ENCODE data around the gene CNRIP1.
"Not testable (repeated sequence)": the region's sequence is repeated elsewhere in the genome, so short reads cannot be mapped to it uniquely, and the experiment has no call there.

Gene CNRIP1

DNA sequence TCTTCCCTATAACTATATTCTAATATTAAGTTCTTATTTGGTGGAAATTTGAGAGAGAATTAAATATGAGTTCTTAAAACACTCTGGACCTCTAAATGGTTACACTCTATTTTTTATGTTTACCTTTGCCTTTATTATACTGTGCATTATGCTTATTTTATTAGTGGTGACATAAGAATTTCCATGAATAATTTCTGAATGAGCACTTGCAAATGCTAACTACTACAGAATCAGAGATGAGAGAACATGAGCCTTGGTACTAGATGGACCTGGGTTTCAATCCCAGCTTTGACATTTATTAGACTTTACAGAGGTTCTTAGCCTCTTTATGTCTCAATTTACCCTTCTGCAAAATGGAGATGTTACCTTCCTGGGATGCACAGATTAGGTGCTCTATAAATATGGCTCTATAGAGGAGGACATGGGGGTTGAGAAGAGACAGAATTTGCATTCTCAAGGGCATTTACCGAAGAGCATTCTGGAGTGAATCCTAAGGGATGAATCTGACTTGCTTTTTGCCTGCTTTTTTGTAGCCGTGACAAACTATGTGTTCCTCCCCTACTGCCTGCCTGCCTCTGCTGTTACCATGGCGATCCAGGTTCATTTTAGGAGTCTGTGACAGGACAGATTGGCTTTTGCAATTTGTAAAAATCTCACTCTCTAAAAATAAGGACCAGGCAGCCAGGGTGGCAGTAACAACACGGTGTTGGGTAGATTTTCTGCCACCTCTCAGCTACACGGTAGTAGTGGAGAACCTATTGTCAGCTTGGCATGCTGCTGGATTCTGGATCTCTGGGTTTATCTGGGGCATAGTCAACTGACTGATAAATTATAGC lies 20.7 kb upstream of the CNRIP1 start:
- DNase-seq: no peak

DNA sequence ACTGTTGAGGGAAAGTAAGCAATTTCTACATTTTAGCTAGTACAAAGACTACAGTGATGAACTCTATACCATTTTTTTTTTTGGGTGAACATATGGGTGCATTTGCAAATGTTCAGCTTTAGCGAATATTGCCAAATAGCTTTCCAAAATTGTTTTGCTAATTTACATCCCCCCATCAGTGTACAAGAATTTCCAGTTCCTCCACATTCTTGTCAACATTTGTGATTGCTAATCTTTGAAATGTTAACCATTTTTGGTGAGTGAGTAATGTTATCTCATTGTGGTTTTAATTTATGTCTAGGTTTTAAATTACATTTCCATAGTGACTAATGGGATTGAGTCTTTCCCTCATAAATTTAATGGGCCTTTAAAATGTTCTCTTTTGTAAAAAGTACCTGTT lies 16.4 kb upstream of the CNRIP1 start:
- DNase-seq: no peak

DNA sequence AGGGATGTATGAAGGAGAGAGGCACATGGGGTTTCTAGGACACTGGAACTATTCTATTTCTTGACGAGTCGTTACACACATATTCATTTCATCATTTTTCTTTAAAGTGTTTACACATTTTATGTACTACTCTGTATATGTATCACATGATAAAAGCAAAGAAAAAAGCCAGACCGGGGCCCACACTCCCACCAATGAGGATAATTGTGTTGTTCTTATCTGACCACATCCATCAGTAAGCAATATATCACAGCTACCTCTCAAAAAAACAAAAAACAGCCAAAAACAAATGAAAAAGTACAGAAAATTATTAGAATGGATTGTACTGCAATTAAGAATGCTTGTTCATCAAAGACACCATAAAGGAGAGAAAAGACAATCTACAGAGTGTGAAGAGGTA lies 14.2 kb upstream of the CNRIP1 start:
- DNase-seq: no peak

DNA sequence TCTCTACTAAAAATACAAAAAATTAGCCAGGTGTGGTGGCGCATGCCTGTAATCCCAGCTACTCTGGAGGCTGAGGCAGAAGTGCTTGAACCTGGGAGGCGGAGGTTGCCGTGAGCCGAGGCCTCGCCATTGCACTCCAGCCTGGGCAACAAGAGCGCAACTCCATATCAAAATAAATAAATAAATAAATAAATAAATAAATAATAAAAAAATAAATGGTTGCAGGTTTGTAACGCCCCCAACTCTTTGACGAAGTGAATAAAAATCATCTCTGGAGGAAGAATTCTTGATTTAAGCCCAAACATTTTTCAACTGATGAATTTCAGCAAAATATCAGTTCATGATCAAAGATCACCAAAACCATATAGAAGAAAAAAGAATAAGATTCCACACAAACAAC lies 13.3 kb upstream of the CNRIP1 start:
- DNase-seq: no peak

DNA sequence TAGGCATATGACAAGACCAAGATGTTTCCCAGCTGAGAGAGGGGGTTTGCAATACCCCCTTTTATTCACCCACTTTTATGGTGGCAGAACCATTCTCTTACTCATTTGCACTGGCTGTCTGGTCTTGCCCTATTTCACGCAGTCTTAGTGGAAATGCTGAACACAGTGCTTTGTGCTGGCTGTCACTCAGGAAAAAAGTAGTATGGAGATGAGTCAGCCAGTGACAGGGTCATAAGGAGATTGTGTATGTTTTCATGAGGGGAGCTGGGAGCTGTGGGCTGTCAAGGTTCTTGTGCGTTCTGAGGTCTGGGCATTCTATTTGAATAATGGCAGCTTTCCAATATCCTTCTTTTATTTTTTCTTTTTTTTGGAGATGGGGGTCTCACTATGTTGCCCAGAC lies 10.9 kb upstream of the CNRIP1 start:
- no peak for DNase-seq

DNA sequence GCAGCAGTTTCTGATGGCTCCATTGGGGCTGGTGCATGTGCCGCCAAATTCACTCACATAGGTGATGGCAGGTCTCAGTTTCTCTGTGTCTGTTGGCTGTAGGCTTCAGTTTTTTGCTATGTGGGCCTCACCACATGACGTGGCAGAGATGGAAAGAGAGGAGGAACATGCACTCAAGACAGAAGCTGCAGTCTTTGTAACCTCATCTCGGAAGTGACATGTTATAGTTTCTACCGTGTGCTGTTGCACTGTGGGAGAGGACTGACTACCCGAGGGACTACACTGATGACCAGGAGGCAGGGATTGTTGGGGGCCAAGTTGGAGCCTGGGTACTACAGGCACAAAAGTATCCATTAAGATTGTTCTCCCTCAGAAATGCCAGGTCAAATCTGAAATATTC lies 9.2 kb upstream of the CNRIP1 start:
- no peak for DNase-seq

DNA sequence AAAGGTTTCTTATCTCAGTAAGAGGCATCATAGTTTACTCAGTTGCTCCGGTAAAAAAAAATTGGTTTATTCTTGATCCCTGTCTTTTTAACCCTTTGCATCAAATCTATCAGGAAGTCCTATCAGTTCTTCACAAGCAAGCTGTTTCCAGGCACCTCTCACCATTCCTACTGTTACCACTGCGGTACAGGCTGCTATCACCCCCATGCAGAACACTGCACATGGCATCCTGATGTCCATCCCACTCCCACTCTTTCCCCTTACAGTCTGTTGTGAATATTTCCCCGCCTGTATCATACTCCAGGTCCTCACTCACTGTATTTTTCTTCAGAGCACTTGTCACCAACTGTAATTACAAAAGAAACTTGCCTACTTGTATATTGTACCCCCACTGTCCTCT lies 5.3 kb upstream of the CNRIP1 start:
- DNase-seq: no peak

DNA sequence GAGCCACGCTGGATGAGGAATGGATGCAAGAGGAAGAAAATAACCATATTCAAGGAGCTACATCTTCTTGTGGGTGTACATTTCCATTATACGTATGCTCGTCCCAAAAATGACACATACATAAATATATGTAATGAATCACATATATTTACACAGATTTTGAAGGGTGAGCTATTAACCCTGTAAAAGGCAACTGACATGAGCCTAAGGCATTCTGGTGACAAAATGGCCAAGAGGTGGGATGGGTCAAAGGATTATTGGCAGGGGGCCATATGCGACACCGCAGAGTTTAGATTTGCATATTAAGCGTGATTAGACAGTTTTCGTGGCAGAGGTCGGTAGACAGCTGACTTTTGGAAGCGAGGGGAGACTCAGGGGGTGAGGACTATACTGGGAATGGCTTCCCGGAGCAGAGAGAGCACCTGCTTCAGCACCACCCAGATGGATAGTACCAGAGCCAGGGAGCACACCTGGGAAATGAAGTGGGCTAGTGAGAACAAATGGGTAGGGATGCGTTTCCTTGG lies 431 bp upstream of the CNRIP1 start:
- peak; percentile 86 for DNase-seq

DNA sequence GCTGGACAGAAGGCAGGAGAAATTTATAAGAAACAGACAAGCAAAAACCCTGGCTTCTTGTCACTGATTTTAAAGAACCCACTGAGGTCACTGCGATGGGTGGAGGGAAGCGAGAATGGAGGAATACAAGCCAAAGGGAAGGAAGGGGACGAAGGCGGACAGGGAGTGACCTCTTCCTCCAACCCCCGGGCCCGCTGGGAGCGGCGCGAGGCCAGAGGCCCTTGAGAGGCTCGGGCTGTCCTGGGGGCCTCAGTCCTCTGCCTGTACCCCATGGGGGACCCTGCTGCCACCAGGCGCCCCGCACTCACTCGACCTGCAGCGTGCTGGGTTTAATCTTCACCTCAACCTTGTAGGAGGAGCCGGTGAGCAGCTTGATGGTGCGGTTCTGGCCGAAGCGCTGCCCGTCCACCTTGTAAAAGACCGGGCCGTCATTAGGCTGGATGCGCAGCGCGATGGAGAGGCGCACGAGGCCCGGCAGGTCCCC lies 793 bp downstream of the CNRIP1 start:
- DNase-seq: no peak

DNA sequence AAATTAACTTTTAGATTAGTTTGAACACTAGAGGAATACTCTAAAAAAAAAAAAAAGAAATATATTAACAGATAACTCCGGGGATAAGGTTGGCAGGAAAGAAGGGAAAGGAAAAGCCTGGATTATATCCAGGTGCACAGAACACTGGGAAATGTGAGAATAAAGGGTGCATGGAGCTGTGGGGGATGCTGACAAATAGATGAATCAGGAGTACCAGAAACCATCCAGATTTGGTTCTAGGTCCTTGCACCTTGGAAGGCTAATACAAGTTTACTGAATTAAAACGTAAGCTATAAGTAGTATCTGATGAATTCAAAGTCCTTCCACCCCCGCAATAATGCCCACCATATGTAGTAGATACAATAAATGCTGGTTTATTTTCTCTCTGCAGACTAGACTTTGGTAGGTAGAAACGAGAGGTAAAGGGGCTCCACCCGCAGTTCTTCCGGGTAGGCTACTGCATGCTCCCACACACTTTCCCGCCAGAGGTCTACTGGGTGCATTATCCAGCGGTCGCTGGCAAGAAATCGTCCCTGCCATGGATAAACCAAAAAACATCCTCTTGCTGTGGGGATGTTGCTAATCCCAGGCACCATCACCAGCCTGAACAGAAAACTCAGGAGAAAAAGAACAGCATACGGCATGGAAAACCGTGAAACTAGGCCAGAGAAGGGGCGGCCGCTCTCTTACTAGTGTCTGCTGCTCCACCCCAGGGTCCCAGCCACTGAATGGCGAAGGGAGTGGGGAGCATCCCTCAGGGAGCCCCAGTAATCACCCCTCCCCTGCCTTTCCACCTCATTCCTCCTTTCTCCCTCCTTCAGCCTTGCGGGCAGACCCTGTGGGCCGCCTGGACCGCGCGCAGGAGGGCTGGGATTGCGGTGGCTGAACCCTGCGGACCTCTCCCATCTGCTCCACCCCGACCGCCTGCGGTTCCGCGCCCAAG lies 1.5 kb downstream of the CNRIP1 start:
- DNase-seq: no peak

DNA sequence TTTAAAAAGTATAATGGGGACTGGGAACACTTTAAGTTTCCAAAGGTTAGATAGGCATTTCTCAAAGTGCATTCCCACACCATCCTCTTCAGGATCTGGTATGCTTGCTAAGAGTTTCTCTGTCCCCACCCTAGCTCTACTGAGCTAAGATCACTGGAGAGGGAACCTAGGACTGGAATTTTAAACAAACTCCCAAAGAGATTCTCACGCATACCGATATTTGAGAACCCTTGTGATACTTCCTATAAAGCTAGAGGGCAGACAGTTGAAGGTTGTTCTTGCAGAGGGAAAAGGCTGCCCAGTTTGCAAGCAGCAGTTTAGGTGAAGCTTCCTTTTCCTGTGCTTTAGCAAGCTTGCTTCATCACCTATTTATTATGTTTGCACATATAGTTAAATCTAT lies 3.6 kb downstream of the CNRIP1 start:
- DNase-seq: no peak

DNA sequence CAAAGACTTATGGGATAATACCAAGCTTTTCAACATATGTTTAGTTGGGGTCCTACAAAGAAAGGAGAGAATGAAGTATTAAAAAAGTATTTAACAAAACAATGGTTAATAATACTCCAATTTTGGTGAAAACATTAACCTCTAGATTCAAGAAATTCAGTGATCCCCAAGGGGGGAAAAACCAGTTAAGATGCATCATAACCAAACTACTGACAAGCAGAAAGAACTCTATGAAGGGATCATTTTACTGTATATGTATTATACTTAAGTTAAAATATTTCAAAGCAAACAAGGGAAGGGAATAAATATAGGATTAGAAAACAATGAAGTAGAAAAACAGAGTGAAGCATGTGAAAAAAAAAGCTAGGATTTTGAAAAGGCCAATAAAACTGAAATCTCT lies 8.7 kb downstream of the CNRIP1 start:
- no peak for DNase-seq

DNA sequence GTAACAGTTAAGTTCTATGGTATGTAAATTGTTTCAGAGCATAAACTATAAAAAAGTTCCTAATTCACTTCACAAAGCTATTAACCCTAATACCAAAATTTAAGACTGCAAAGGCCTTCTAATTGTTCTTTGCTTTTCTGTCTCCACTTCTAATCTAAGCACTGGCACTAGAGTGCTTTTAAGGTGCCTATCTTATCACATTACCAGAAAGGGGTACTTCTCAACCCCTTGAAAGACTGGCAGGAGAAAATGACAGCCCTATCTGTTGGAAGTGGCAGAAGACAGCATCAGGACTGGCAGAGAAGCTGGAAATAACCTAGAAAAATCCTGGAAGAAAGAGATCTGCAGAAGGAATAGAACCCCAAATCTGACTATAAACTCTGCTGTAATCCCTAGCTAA lies 10.3 kb downstream of the CNRIP1 start:
- no peak for DNase-seq

DNA sequence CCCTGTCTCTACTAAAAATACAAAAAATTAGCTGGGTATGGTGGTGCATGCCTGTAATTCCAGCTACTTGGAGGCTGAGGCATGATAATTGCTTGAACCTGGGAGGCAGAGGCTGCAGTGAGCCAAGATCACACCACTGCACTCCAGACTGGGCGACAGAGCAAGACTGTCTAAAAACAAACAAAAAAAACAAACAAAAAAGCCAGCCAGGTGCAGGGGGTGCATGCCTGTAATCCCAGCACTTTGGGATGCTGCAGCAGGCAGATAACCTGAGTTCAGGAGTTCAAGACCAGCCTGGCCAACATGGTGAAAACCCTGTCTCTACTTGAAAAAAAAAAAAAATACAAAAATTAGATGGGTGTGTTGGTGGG lies 15.9 kb downstream of the CNRIP1 start:
- not testable (repeated sequence) for DNase-seq

DNA sequence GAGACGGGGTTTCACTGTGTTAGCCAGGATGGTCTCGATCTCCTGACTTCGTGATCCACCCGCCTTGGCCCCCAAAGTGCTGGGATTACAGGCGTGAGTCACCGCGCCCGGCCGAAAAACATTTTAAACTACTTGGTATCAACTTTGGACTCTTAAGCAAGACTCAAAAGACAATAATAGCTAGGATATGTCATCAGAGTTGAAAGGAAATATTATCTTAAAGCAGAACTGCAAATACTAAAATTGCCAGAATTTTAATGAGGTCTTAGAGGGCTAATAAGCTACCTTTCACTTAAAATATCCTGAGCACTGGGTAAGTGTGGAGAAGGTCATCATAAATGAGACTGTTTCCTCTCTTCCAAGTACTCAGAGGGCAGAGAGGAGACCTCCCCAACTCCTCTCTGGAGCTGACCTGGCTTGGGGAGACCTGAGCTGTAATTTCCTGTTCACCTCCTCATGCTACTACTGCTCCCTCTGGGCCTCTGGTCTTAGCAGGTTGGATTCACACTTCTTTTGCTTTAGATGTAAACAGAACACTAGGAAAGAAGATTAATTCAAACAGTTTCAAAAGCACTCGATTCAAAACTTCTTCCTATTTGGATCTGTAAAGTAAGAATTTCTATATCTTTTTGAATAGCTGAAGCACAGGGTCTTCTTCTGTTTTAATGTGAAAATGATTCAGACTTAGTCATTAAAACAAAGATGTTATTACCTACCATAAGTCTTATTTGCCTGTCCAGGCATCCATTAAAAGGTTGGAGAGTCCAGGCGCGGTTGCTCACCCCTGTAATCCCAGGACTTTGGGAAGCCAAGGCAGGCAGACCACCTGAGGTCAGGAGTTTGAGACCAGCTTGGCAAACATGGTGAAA lies 16.5 kb downstream of the CNRIP1 start:
- no peak for DNase-seq

DNA sequence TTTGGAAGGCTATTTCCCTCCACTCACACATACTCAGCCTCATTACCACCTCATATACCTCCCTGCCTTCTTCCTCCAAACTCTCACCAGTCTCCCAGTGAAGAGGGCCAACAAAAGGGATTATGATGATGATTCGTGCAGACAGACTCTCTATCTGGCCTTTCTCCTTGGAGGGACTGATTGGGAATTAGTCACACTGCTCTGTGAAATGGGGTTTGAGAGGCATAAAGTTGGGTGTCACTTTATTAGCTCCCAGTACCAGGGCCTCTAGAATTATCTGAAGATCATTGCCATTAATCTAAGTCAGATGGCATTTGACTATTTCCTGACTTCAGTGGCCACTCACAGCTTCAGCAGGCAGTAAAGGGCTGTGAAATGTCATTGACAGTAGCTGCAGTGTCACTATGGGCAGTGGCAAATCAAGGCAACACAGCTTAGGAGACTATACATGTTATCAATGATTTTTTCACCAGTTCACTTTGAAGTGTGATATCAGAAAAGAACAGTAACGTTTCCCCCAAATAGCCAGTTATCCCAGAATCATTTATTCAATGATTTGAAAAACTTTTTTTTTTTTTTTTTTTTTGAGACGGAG lies 17.4 kb downstream of the CNRIP1 start:
- DNase-seq: no peak

DNA sequence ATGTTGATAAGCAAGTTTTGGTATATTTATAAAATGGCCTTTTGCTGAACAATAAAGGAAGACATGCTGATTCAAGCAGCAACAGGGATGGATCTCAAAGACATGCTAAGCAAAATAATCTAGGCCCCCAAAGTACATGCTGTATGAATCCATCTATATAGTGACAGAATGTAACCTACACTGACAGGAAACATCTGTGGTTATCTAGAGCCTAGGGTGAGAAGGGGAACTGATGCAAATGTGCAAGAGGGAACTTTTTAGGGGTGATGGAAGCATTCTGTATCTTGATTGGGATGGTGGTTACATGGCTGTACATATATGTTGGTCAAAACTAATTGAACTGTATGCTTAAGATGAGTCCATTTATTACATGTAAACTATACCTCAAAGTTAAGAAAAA lies 24.2 kb downstream of the CNRIP1 start:
- DNase-seq: no peak

DNA sequence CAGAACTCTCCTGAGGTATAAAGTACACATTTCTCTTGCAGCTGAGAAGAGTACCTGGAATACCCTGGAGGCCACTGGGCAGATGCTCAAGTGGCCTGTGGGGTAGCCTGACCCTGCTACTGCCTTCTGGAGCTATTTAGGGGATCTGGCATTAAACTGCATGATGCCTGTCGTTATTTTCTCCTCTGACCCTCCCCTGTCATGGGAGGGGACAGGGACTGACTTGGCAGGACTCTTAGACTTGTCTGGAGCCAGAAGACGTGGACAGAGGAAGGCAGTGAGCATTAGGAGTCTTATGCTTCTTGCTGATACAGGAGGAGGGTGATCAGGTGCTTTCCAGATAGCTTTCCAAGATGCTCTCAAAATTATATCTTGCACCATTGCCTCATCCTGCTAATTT lies 24.8 kb downstream of the CNRIP1 start:
- DNase-seq: peak; percentile 9

DNA sequence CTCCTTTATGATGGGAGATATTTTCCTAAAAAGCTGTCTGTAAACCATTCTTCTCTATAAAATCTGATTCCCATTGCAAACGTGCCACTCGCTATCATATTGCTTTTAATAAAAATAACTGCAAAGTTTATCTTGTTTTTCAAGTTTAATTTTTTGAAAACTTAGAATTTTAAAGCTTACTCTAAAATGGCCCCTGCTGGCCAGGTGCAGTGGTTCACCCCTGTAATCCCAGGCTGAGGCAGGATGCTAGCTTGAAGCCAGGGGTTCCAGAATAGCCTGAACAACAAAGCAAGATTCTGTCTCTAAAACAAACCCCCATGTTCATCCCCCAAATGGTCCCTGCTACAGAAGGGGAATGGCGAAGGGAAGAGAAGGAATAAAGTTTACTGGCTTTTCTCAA lies 25.6 kb downstream of the CNRIP1 start:
- no peak for DNase-seq

DNA sequence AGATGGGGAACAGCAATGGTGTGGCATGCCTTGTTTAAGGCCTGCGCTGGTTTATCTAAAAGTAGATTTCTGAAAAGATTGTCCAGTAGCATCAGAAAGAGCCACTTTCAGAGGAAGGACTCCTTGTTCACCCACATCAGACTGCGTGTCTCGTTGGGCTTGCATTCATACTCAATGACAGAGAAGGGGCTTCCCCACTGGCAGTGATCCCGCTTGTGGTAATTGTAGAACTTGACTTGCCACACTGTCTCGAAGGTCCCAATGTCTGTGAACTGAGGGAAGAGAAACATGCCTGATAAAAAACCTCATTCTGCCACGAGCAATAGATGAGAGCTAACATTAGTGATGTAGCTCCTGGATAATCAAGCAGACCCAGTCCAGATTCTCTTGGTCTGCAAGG lies 26.0 kb downstream of the CNRIP1 start:
- no peak for DNase-seq

DNA sequence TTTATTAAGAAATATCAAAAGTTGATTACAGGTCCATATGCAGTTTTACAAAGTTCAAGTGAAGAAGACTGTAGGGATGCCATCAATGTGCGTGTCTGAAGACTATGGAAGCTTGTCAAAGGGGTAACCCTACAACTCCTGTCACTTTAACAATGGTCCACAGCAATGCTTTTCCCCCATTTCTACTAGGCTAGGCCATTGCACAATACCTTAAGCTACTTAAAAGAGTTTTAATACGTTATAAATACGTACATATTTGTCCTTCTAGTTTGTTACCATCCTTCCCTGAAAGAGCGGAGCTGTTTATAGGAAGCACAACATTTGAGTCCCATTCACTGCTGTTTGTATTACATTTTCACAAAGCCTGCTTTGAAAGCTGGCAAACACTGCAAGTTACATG lies 26.7 kb downstream of the CNRIP1 start:
- no peak for DNase-seq

DNA sequence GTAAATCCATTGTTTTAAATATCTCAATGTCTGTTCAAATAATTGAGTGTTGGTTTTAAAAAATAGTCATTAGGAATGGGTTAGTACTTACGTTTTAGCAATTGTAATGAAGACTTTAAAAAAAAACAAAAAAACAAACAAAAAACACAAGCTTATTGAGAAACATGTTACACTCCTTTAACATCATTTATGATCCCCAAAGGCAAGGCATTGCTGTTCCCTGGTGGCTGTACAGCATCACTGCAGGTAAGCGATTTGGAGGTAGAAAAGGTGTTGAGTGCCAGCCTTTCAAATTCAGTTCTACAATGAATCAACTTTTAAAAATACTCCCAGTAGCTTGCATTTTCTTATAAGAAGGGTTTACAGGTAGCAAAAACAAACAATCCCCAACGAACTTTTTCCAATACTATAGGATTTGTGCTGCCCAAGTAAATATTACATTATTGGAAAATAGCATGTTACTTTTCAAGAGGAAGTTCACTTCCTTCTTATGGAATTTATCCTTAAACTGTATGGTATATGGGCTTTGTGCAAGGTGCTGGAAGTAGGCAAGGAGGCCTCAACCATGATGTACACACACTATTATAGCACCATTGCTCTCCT lies 27.5 kb downstream of the CNRIP1 start:
- DNase-seq: peak; percentile 68
